ENCODE data around the gene ABITRAM. TPM values are rescaled to one million over a fixed set of nuclear protein-coding genes. Genes with fewer than 3 reads are reported as not detected.

Gene ABITRAM
- total RNA-seq, 2 experiments from 2014 or later = 10.0 to 10.1 TPM

DNA sequence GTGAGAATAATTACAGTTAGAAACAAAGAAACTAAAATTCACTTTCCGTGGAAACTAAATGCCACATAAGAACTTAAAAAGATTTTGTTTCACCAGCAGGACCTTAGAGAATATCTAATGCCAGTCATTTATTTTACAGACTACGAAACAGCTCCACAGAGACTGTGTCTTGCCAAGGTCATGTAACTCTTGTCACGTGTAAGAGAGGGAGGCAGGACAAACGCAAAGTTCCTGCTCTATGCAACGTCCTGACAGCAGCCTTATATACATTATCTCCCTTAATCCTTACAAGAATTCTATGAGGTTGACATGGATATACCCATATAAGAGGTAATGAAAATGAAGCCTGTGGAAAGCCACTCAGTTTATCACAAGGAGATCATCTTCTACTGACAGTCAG is 39.7 kb downstream of the ABITRAM start:
- H3K4me1 Mint-ChIP-seq = no peaks in the 10 kb centered on the region
- CTCF ChIA-PET = no interaction called here
- no peak overlapping the region for H3K4me3 Mint-ChIP-seq

DNA sequence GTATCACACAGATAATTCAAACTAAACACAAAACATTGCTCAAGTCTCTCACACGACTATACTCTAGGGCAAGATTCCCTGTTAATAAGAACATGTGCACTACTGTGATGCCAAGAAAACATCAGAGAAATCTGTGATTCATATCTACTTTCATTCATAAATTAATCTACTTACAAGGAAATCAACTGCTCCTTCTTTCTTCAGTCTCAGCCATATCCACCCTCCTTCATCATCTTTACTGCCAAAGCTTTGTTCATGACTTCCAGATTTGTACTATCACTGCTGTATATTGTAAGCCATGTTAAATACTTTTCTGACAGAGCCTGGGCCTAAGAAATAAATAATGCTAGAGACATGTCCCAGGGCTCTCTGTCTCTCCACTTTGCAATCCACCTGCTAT is 44.0 kb downstream of the ABITRAM start:
- no peak overlapping the region for H3K27ac Mint-ChIP-seq
- no peak overlapping the region for H3K4me3 Mint-ChIP-seq
- no peak for DNase-seq
- CTCF ChIA-PET = no interaction called here
- POLR2A ChIA-PET = no interaction called here
- H3K4me1 Mint-ChIP-seq = no peaks in the 10 kb centered on the region
- no peaks in the 10 kb centered on the region for H3K27me3 Mint-ChIP-seq
- H3K36me3 Mint-ChIP-seq (ENCODE audit: low read depth) = peaks cover 4% of the 10 kb centered on the region
- no peaks in the 10 kb centered on the region for H3K9me3 Mint-ChIP-seq

More for the DNA sequence above, 39.7 kb downstream of the ABITRAM start:
- DNase-seq = no peak
- Mint-ChIP-seq H3K27ac (no peak overlapping the region), H3K9me3 (no peaks in the 10 kb centered on the region), H3K27me3 (no peaks in the 10 kb centered on the region), H3K36me3 (ENCODE audit: low read depth) (peaks cover 13% of the 10 kb centered on the region)
- POLR2A ChIA-PET = no interaction called here

DNA sequence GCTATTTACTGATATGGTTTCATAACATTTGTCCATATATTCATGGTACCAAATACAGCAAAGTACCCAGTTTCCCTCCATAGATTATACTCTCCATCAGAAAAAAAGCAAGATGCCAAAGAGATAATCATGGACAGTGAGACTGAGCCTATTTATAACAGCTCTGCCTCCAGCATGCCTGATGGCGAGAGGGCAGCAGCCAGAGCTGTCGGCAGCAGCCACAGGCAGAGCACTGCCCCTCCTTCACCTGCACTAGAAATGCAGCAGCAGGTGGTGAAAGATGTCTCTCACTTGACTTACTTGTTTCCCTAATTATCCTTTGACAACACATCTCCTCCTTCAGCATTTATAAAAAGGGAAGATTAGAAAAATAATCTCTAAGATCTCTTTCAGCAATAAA is 46.7 kb downstream of the ABITRAM start:
- Mint-ChIP-seq H3K36me3 (ENCODE audit: low read depth) (peaks cover 4% of the 10 kb centered on the region), H3K9me3 (no peaks in the 10 kb centered on the region), H3K4me3 (no peak overlapping the region), H3K4me1 (no peaks in the 10 kb centered on the region), H3K27ac (no peak overlapping the region), H3K27me3 (no peaks in the 10 kb centered on the region)
- ChIA-PET CTCF (no interaction called here), POLR2A (no interaction called here)
- DNase-seq = no peak

DNA sequence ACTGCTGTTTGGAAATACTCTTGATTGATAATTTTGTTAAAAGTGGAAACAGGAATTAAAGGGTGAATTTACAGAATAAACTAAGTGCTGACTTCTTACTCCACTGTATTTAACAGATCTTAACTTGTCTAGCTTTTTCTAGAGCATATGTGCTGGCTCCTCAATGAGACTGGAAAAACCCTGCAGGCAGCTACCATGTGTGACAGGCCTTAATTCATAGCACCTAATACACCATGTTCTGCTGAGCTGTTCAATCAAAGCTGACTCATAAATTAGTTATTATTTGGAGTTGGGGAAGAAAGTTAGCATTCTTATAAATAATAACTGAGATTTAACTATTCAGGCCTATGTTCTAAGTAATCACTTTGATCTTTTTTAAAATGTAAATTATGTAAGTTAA is 49.7 kb downstream of the ABITRAM start:
- no peaks in the 10 kb centered on the region for H3K4me1 Mint-ChIP-seq
- ChIA-PET POLR2A (no interaction called here), CTCF (no interaction called here)
- peaks cover 3% of the 10 kb centered on the region for H3K9me3 Mint-ChIP-seq
- H3K4me3 Mint-ChIP-seq = no peak overlapping the region
- H3K27ac Mint-ChIP-seq = no peak overlapping the region
- no peak for DNase-seq
- H3K36me3 Mint-ChIP-seq (ENCODE audit: low read depth) = peaks cover 9% of the 10 kb centered on the region
- no peaks in the 10 kb centered on the region for H3K27me3 Mint-ChIP-seq

Other genes starting within 250 kb of the ABITRAM start
- gene ACTL7B, start 78.4 kb upstream of the ABITRAM start, total RNA-seq = not detected
- not detected for gene ACTL7A, start 72.1 kb upstream of the ABITRAM start, total RNA-seq
- 10 to 100 TPM; 19.9 to 21.6 TPM for gene ELP1, start 276 bp upstream of the ABITRAM start, total RNA-seq
- 10 to 100 TPM; 13.2 to 13.3 TPM for gene CTNNAL1, start 79.1 kb downstream of the ABITRAM start, total RNA-seq
- gene TMEM245, start 185.5 kb downstream of the ABITRAM start, total RNA-seq = 10 to 100 TPM; 33.3 TPM
- not detected for gene FRRS1L, start 232.8 kb downstream of the ABITRAM start, total RNA-seq